ENCODE data around the gene FLNB.

Gene FLNB

DNA sequence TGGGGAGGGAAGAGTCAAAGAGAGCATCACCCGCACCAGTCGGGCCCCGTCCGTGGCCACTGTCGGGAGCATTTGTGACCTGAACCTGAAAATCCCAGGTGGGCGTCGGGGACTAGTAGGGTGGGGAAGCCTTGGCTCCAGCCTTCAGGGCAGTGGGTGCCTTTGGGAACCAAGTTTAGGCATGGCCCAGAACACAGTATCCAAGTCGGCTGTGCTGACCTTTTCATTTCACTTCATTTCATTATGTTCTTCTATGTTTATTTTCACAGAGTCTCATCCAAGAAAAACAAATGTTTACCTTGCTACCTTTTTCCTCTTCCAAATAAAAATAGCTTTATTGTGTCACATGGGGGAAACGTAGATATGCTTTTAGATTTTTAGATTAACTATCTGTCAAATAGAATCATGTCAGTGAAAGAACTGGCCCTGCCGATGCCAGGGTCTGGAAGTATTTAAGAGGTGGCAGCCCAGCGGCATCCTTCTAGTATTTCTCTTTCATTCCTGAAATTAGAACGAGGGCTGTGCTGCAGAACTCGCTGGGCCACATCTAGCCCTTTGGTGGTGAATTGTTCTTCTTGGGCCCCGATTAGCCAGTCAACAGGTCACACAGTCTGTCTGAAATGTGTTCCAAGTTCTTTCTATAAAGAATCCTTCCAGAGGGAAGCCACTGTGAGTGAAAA lies 142.0 kb downstream of the FLNB start:
- DNase-seq: no peak

GRCh38 chr3:58150810-58151199 lies 142.6 kb downstream of the FLNB start:
- no peak for DNase-seq

GRCh38 chr3:58151637-58152036 lies 143.4 kb downstream of the FLNB start:
- DNase-seq: no peak

- DNase-seq: no peak
Measured at GRCh38 chr3:58152225-58153015, 144.2 kb downstream of the FLNB start.

GRCh38 chr3:58153371-58153770 lies 145.1 kb downstream of the FLNB start:
- no peak for DNase-seq

DNA sequence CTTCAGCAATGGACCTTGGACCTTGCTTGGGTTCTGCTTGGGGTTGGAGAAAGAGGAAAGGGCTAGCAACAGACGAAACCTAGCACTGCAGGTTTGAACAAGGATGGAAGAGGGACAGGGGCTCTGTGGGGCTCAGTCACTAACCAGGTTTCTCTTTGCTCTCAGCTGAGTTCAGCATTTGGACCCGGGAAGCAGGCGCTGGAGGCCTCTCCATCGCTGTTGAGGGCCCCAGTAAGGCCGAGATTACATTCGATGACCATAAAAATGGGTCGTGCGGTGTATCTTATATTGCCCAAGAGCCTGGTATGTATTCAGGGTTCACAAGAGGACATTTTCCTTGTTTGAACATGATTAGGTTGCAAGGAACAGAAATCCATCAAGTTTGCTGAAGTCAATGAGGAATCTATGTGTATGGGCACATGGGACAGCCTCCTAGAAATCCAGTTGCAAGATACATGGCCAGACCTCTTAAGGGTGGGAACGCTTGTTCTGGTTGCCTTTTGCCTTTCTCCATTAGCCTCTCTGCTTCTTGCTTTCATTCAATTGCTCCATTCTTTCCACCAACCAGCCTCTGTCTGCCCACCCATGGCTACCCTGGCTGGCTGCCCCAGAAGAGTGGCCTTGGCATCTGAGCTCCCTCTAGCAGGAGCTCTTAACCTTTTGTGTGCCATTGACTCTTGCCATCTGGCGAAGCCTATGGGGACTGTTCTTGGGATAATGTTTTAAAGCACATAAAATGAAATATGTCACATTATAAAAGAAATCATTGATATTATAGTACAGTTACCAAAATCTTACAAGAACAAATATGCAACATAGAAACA lies 146.6 kb downstream of the FLNB start:
- no peak for DNase-seq

GRCh38 chr3:58155838-58156237 lies 147.6 kb downstream of the FLNB start:
- no peak for DNase-seq

GRCh38 chr3:58157700-58158099 lies 149.5 kb downstream of the FLNB start:
- DNase-seq: no peak

DNA sequence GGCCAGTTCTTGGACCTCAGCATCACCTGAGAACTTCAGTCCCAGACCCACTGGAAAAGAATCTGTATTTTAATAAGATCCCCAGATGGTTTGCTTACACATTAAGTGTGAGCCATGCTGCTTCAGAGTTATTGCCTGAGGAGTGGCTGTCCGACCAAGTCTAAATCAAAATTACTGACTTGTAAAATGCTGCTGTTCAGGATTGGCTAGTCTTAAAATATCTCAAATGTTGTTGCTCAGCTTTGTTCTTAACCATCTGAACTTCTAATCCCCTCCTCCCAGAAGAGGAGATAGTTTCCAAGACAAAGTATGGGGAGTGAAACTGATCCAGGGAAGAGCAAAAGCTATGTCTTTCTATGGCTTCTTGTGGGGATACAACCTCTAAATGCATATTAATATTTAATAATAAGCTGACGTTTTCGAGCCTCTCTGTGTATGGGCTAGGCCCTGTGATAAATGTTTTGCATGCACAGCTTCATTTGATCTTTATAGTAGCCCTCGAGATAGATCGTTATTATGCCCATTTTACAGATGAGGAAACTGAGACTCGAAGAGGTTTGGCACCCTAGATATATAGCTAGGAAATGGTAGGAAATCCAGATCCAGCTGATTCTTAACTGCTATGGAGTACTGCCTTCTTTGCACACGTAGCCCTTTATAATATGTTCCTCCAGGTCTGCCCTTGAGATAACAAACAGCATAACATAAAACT lies 150.4 kb downstream of the FLNB start:
- no peak for DNase-seq

DNA sequence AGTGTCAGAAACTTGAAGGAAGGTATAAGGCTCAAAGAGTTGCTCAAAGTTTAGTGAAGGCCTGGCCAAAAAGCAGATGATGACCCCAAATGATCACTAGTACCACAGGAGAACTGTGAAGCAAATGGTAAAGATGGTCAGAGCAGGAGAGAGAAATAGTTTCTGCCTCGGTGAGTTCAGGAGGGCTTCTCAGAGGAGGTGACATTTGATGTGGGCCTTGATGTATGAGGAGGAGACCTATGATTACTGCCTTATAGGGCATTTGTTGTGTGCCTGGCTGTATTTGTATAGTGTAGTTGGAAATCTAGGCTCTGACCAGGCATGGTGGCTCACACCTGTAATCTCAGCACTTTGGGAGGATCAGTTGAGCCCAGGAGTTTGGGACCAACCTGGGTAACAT lies 152.2 kb downstream of the FLNB start:
- no peak for DNase-seq

- peak; percentile 75 for DNase-seq
Measured at GRCh38 chr3:58161435-58162398, 153.5 kb downstream of the FLNB start.

- no peak for DNase-seq
Measured at GRCh38 chr3:58163234-58163633, 155.0 kb downstream of the FLNB start.

DNA sequence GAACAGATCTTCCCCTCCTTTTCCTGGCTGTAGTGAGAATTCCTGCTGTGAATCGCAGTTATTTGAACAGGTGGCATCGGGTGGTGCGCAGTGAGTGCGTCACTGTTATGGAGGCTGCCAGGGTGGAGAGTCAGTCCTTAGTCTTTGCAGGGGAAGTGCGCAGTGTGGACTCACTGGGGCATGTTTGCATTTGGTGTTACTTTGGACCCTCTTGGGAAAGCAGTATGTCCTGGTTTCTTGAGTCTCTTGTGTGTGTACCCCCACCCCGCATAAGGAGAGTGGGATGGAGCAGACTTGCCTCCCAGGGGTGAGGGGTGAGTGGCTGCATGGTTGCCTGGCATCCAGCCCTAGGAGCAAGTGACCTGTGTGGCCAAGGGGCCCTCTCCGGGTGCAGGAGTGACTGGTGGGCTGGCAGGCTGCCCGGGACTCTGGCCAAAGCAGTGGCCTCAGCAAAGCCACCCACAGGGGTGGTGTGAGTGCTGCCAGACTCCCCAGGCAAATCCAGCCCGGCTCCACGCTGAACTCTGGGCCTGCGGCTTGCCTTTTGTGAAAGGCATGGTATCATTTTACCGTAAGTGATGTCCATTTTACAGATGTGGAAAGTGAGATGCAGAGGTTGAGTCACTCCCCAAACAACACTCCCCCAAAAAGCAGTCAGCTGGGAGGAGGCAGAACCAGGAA lies 156.1 kb downstream of the FLNB start:
- DNase-seq: no peak

GRCh38 chr3:58164906-58165821 lies 156.9 kb downstream of the FLNB start:
- no peak for DNase-seq

GRCh38 chr3:58167431-58168351 lies 159.5 kb downstream of the FLNB start:
- no peak for DNase-seq

- DNase-seq: no peak
Measured at GRCh38 chr3:58168498-58168897, 160.3 kb downstream of the FLNB start.

DNA sequence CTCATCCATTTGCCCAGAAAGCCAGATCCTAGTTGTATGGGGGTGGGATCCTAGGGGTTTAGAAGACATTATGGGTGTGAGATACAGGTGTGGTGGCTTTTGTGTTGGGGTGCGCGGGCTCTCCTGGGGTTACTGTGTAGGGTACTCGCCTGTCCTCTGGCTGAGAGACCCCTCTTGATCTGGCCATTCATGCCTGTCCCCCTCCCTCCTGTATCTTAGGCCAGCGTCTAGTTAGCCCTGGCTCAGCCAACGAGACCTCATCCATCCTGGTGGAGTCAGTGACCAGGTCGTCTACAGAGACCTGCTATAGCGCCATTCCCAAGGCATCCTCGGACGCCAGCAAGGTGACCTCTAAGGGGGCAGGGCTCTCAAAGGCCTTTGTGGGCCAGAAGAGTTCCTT lies 161.1 kb downstream of the FLNB start:
- DNase-seq: no peak

DNA sequence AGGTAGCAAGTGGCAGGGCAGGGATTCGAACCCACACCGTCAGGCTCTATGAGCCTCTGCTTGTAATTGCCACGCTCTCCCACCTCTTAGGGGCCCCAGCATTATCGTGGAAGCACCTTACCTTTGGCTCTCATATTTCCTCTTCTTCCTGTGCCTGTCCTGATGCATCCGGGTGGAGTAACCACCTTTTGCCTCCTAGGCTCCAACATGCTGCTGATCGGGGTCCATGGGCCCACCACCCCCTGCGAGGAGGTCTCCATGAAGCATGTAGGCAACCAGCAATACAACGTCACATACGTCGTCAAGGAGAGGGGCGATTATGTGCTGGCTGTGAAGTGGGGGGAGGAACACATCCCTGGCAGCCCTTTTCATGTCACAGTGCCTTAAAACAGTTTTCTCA lies 162.2 kb downstream of the FLNB start:
- no peak for DNase-seq

DNA sequence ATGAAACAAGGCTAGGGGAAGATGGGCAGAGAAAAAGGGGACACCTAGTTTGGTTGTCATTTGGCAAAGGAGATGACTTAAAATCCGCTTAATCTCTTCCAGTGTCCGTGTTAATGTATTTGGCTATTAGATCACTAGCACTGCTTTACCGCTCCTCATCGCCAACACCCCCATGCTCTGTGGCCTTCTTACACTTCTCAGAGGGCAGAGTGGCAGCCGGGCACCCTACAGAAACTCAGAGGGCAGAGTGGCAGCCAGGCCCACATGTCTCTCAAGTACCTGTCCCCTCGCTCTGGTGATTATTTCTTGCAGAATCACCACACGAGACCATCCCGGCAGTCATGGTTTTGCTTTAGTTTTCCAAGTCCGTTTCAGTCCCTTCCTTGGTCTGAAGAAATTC lies 162.9 kb downstream of the FLNB start:
- DNase-seq: no peak

Data from T1000 (cell line).